ENCODE data around the gene SH3BP5.
A peak's percentile ranks its signal among the peaks of the same experiment; 100 is the strongest.
"Not testable (repeated sequence)": the region's sequence is repeated elsewhere in the genome, so short reads cannot be mapped to it uniquely, and the experiment has no call there.

The SH3BP5 gene, protein sequence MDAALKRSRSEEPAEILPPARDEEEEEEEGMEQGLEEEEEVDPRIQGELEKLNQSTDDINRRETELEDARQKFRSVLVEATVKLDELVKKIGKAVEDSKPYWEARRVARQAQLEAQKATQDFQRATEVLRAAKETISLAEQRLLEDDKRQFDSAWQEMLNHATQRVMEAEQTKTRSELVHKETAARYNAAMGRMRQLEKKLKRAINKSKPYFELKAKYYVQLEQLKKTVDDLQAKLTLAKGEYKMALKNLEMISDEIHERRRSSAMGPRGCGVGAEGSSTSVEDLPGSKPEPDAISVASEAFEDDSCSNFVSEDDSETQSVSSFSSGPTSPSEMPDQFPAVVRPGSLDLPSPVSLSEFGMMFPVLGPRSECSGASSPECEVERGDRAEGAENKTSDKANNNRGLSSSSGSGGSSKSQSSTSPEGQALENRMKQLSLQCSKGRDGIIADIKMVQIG

GRCh38 chr3:15332405-15333098 lies at the start of gene SH3BP5:
Gene SH3BP5, minus strand, starts transcription at chr3:15332586. Its CDS starts 178 bp downstream, at chr3:15332408.
- peak in 1 of 2 experiments; percentile 79 for DNase-seq

- no peak for DNase-seq
Observed at GRCh38 chr3:15380980-15381890, 48.8 kb upstream of the SH3BP5 start.

DNA sequence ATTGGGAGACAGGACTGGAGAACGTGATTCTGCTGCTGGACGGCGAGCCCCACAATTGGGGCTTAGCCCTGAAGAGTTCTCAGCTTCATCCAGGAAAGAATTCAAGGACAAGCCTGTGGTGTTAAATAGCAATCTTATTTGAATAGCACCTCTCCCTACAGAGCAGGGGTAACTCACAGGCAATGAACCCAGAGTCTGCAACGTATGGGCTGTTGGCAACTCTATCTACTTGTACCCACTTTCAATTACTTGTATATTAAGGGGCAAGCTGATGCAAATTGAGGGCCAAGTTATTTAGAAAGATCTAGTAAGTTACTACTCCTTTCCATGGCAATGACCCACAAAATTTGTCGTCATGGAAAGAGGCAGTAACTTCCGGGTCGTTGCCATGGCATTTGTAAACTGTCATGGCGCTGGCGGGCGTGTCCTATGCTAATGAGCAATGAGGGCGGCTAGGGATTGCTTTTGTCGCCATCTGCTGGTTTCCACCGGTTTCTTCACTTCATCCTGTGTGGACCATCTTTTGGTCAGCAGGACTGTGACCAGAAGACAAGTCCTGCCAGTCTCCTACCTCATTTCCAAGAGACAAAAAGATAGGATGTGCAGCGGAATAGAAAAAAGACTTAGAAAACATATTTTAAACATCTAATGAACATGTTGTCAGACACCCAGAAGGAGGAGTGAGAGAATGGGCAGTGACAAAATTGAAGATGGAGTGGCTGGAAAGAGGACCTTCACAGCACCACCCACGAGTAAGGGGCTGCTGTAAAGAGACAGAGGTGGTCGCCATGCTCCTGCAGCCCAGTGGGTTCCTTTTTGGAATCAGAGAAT lies 45.8 kb upstream of the SH3BP5 start:
- DNase-seq: peak; percentile 70 to 89

DNA sequence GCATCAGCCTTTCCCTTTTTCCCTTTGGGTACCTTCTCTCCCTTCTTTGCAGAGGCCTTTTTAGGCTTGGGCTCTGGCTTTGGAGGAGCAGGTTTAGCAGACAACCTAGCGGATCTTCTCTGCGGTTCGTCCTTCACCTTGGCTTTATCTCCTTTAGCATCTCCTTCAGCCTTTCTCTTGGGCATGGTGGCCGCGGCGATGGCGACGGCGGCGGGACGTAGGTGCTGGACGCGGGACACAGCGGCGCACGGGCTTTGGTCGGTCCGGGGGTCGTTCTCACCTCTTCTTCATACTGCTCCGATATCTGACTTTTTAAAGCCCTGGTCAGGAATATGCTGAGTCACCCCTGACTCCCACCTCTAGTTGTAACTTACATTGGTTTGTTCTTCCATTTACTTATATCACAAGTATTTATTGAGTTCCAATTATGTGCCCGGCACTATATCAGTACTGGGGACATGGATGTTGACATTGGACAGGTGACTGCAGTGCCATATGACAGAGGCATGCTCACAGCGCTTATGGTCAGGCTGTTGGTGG lies 43.1 kb upstream of the SH3BP5 start:
- DNase-seq: no peak

DNA sequence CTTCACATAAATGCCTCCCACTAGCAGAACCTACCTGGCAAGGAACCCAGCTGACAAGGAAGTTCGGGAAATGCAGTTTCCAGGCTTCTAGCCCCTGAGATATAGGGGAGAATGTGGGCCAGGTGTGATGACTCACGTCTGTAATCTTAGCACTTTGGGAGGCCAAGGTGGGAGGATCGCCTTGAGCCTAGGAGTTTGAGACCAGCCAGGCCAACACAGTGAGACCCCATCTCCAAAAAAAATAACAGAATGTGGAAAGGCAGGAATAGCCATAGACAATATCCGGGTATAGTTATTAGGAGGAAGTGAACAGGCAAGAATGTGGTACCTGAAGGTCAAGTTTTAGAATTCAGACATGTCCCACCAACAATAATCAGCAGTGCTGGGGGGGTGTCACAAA lies 40.5 kb upstream of the SH3BP5 start:
- DNase-seq: no peak

- DNase-seq: no peak
Observed at GRCh38 chr3:15368561-15369135, 36.3 kb upstream of the SH3BP5 start.

- DNase-seq: no peak
Observed at GRCh38 chr3:15367059-15367458, 34.7 kb upstream of the SH3BP5 start.

- not testable (repeated sequence) for DNase-seq
Observed at GRCh38 chr3:15364078-15364477, 31.7 kb upstream of the SH3BP5 start.

GRCh38 chr3:15361494-15362214 lies 29.3 kb upstream of the SH3BP5 start:
- no peak for DNase-seq

- DNase-seq: no peak
Observed at GRCh38 chr3:15360788-15361493, 28.6 kb upstream of the SH3BP5 start.

DNA sequence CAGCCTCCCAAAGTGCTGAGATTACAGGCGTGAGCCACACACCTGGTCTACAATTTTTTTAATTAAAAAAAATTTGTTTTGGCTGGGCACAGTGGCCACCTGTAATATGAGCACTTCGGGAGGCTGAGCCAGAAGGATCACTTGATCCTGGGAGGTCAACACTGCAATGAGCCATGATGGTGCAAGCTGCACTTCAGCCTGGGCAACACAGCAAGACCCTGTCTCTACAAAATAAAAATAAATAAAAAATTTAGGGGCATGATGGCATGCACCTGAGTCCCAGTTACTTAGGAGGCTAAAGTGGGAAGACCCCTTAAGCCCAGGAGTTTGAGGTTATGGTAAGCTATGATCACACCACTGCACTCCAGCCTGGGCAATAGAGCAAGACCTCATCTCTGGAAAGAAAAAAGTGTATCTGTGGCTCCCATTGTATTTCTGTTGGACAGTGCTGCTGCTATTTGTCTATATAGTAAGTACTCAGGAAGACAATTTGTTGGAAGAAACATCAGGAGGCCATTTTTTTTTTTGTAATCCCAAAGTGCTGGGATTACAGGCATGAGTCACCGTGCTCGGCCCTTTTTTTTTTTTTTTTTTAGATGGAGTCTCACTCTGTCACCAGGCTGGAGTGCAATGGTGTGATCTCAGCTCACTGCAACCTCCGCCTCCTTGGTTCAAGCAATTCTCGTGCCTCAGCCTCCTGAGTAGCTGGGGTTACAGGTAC lies 27.5 kb upstream of the SH3BP5 start:
- DNase-seq: no peak

DNA sequence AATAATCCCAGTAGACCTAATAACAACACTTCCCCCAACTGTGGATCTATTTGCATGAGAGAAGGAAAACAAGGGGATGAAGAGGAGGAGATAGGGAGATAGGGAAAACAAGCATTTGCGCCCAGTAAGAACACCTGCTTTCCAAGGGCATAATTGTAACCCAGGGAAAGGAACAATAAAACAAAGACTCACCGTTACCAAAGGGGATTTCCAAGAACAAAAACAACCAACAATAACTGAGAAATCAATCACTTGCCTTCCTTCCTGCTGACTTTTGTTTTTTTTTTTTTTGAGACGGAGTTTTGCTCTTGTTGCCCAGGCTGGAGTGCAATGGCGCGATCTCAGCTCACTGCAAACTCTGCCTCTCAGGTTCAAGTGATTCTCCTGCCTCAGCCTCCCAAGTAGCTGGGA lies 24.3 kb upstream of the SH3BP5 start:
- peak in 1 of 2 experiments; percentile 6 for DNase-seq

DNA sequence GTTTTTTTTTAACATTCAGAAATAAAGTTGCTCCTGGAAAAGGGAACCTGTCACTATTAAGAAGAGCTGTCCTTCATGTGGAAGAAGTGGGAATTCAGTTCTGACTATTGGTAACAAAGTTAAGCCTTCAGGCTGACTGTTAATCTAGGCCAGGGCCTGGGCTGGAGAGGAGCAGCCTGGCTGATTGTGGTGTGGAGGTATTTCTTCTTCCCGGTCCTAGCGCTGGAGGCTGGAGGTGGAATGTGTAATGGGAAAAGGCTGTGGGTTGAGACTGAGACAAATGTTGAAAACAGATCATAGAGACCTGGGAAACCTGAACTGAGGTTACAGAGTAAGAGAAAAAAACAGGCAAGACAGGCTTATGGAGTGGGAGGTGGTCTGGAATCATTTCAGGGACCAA lies 23.8 kb upstream of the SH3BP5 start:
- no peak for DNase-seq

GRCh38 chr3:15355086-15355485 lies 22.7 kb upstream of the SH3BP5 start:
- no peak for DNase-seq

DNA sequence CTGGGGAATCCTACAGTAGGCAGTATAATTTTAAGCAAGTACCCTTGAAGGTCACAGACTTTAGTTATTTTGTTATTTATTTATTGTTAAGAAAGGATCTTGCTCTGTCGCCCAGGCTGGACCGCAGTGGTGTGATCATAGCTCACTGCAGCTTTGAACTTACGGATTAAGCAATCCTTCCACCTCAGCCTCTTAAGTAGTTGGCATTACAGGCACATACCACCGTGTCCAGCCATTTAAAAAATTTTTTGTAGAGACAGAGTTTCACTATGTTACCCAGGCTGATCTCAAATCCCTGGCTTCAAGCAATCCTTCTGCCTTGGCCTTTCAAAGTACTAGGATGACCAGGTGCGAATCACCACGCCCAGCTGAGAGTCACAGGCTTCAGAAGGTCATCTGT lies 22.1 kb upstream of the SH3BP5 start:
- no peak for DNase-seq

GRCh38 chr3:15350141-15350540 lies 17.8 kb upstream of the SH3BP5 start:
- DNase-seq: no peak

DNA sequence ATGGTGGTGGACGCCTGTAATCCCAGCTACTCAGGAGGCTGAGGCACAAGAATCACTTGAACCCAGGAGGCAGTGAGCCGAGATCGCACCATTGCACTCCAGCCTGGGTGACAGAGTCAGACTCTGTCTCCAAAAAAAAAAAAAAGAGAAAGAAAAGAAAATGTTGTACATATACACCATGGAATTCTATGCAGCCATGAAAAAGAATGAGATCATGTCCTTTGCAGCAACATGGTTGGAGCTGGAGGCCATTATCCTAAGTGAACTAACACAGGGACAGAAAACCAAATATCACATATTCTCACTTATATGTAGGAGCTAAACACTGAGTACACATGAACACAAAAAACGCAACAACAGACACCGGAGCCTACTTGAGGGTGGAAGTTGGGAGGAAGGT lies 17.1 kb upstream of the SH3BP5 start:
- DNase-seq: not testable (repeated sequence)

DNA sequence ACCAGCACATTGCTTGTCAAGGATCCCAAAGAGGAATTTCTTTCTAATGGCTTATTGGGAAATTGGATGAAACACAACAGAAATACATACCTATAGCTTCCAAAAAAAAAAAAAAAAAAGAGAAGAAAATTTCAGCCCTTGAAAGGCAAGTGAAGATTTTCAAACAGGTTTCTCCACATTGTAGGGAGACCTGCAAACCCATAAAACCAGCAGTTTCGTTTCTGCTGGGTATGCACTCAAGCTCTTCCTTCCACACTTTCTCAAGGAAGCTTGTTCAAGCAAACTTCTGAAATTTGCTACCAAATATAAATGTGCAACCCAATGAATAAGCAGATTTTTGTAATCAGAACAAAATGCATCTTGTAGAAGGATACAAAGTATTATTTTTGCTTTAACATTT lies 15.9 kb upstream of the SH3BP5 start:
- no peak for DNase-seq

- no peak for DNase-seq
Observed at GRCh38 chr3:15347737-15348110, 15.3 kb upstream of the SH3BP5 start.

Data from NCI-H526 (cell line).